Body of pancreas (tissue), 4 donors: ENCODE data around the gene FXR2. TPM values are rescaled to one million over a fixed set of nuclear protein-coding genes. Genes with fewer than 3 reads are reported as not detected.

Experiments
- ATAC-seq: fragments of 150-250 bp; one replicate; pipeline ENCODE4 v1.9.1; 2016
- DNase-seq, 4 donors: peaks; one replicate each; pipeline ENCODE4 v3.0.0-alpha.2; 2019
- H3K27ac ChIP-seq, 4 donors: fragments of 200-600 bp; sonication (generic); 1 replicate in 3 of 4; 2 replicates in 1 of 4; pipeline versions ENCODE4 v1.5.1 to v1.6.1; 2016 to 2019; ENCODE audit warnings: mild to moderate bottlenecking in 1 of 4, mixed read lengths in 1 of 4, moderate library complexity in 1 of 4
- H3K27me3 ChIP-seq, 2 donors: fragments of 200-600 bp; sonication (generic); one replicate each; pipeline ENCODE4 v1.6.0; 2016; ENCODE audit warnings: mild to moderate bottlenecking in 1 of 2
- H3K36me3 ChIP-seq, 2 donors: fragments of 200-600 bp; sonication (generic); replicated peaks in 1 of 2; 2 replicates each; pipeline ENCODE4 v1.5.1; 2016; ENCODE audit warnings: low read depth in 2 of 2; ENCODE audit not compliant: insufficient read depth in 1 of 2
- H3K4me1 ChIP-seq: fragments of 200-600 bp; sonication (generic); one replicate; pipeline ENCODE4 v1.6.0; 2016
- H3K4me3 ChIP-seq, 2 donors: fragments of 200-600 bp; sonication (generic); 1 replicate in 1 of 2; 2 replicates in 1 of 2; pipeline ENCODE4 v1.5.1; 2016 to 2019
- H3K9me3 ChIP-seq, 3 donors: fragments of 200-600 bp; sonication (generic); 1 replicate in 2 of 3; 2 replicates in 1 of 3; pipeline ENCODE4 v1.5.1; 2016
- POLR2A ChIP-seq, 3 donors: fragments of 450-650 bp; IDR thresholded peaks; one replicate each; pipeline ENCODE4 v1.6.1; 2016; ENCODE audit warnings: antibody characterized with exemption in 3 of 3, mild to moderate bottlenecking in 2 of 3
- WGBS, 2 donors: methylation state at CpG; one replicate each; pipeline ENCODE4 v1.1.5; 2017; 5-methylcytosine and 5-hydroxymethylcytosine counted together
- intact Hi-C: fragments of 100-400 bp; cut with DNase I; formaldehyde crosslinking; loops from one replicate; pipeline ENCODE4 v1.15.1; 2023
- total RNA-seq, 2 donors: library from RNA; depleted of rRNA; stranded (reverse); fragments of >200 nt; gene quantifications; one replicate each; pipeline ENCODE4 v1.1.0, GENCODE V29; 2016
- TF ChIP-seq, protein P1 (sequence below), 7 experiments: fragments of 450-650 bp in 4 of 7; fragments of 200-600 bp in 3 of 7; sonication (generic) in 3 of 7; IDR thresholded peaks; one replicate each; pipeline ENCODE4 v1.5.1; 2016 to 2019; ENCODE audit warnings: antibody characterized with exemption in 7 of 7

The FXR2 gene
- total RNA-seq, 2 donors from 2014 or later: 10.2 to 10.9 TPM

DNA sequence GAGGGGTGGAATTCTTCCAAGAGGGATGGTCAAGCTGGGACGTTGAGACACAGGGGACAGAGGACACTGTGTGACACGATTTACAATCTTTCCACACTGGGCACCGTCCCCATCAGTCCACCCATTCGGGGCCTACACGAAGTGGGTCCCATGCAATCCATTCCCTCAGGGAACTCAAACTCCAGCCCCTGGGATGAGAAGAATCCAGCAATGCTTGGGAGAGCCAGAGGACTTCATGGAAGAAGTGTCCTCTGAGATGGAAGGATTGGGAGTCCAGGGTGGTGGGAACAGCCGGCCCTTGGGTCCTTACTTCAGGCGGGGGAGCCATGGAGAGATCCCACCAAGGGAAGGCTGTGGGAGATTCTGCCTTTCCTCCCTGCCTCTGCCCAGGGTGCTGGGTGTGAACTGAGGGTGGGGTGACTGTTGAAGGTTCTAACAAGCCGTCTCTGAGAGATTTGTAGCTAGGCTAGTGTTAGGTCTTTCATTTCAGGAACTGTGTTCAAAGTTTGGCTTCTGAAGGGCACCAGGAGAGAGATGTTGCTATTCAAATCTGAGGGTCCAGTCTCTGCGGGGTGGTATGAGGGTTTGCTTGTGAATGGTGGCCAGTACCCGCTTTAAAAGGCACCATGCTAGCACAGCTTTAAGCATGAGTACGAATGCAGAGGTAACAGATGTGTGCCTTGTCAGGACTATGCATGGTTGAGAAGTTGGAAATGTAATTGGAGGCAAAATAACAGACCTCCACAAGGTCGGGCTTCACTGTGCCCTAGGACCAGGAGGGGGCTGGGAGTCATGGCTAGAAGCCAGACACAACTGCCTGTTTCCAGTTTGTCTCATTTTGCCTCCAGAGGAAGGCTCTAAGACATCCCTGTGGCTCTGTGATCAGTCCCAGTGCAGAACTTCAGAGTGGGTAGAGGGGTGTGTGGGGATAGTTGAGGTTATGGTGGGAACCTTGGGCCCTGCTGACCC, 38.0 kb upstream of the FXR2 start:
- H3K4me3 ChIP-seq: no peak overlapping the region

DNA sequence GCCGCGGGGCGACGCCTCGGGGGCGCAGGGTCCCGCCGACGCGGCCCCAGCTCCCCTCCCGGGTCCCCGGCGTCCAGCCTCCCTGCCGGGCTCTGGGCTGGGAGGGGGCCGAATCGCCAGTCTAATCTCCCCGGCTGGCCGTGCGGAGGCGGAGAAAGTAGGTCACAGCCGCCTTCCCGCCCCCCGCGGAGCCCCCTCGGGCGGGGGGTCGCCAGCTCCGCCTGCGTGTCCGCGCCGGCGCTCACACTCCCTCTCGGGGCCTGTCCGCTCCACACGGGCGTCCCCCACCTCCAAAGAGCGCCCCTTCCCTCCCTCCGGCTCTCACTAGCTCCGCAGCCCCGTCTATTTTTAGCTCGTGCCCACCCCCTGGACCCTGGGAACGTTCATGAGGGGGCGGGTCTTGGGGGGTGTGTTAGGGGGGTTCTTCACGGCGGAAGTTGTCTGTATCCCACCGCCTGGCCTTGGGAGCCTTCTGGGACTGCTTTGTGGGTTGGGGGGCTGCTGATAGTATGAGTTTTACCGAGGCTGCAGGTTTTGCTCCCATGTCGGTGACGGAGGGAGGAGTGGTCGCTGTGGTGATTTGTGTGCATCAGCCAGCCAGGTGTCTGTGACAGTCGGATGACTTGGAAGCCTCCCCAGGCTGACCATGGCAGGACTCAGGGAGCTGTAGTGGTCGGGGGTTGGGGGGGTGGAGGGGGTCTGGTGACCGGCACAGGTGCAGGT, 37.1 kb upstream of the FXR2 start:
- 30 to 60% methylated on average over 4 to 11 of the region's 54 CpGs for WGBS, 2 donors
- Histone ChIP-seq H3K4me3 (no peak overlapping the region), H3K4me1 (peaks cover 21% of the 10 kb centered on the region), H3K27ac (no peak overlapping the region), H3K27me3 (peaks cover 0 to 13% of the 10 kb centered on the region in 2 donors), H3K36me3 (no peaks in the 10 kb centered on the region), H3K9me3 (no peaks in the 10 kb centered on the region)
- intact Hi-C loops: no loop called here
- TF ChIP-seq POLR2A (IDR thresholded peaks at IDR 0.05): no peak
- TF ChIP-seq, protein P1, sequence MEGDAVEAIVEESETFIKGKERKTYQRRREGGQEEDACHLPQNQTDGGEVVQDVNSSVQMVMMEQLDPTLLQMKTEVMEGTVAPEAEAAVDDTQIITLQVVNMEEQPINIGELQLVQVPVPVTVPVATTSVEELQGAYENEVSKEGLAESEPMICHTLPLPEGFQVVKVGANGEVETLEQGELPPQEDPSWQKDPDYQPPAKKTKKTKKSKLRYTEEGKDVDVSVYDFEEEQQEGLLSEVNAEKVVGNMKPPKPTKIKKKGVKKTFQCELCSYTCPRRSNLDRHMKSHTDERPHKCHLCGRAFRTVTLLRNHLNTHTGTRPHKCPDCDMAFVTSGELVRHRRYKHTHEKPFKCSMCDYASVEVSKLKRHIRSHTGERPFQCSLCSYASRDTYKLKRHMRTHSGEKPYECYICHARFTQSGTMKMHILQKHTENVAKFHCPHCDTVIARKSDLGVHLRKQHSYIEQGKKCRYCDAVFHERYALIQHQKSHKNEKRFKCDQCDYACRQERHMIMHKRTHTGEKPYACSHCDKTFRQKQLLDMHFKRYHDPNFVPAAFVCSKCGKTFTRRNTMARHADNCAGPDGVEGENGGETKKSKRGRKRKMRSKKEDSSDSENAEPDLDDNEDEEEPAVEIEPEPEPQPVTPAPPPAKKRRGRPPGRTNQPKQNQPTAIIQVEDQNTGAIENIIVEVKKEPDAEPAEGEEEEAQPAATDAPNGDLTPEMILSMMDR (IDR thresholded peaks at IDR 0.05): no peak
- ATAC-seq (no peak), DNase-seq (peak in 1 of 4 donors; percentile 18)

More for the DNA sequence above, 38.0 kb upstream of the FXR2 start:
- 65 to 66% methylated on average over 12 of the region's 12 CpGs for WGBS, 2 donors
- DNase-seq (no peak), ATAC-seq (no peak)
- no peaks in the 10 kb centered on the region for H3K36me3 ChIP-seq
- no peak for TF ChIP-seq POLR2A (IDR thresholded peaks at IDR 0.05)
- TF ChIP-seq, protein P1 (IDR thresholded peaks at IDR 0.05): no peak
- no peak overlapping the region for H3K27ac ChIP-seq
- H3K4me1 ChIP-seq: peaks cover 21% of the 10 kb centered on the region
- intact Hi-C loops: no loop called here
- no peaks in the 10 kb centered on the region for H3K9me3 ChIP-seq
- peaks cover 0 to 13% of the 10 kb centered on the region in 2 donors for H3K27me3 ChIP-seq

GRCh38 chr17:7651097-7651664, 36.5 kb upstream of the FXR2 start:
- intact Hi-C loops: no loop called here
- H3K27ac ChIP-seq: no peak overlapping the region
- ATAC-seq: no peak

GRCh38 chr17:7650509-7651096, 35.9 kb upstream of the FXR2 start, which contains the start of gene ATP1B2:
Gene ATP1B2, plus strand, starts transcription at chr17:7650926. Its CDS starts 593 bp downstream, at chr17:7651519.
- WGBS, 2 donors: 1 to 2% methylated on average over 14 to 34 of the region's 34 CpGs

More at GRCh38 chr17:7651097-7651664, 36.5 kb upstream of the FXR2 start:
- TF ChIP-seq POLR2A (IDR thresholded peaks at IDR 0.05): no peak
- TF ChIP-seq, protein P1 (IDR thresholded peaks at IDR 0.05): no peak
- no peaks in the 10 kb centered on the region for H3K36me3 ChIP-seq
- no peaks in the 10 kb centered on the region for H3K9me3 ChIP-seq
- H3K4me1 ChIP-seq: peaks cover 21% of the 10 kb centered on the region
- peaks cover 0 to 13% of the 10 kb centered on the region in 2 donors for H3K27me3 ChIP-seq
- WGBS, 2 donors: 2 to 3% methylated on average over 23 to 40 of the region's 45 CpGs
- H3K4me3 ChIP-seq: peak overlapping the region; percentile 10 to 39
- DNase-seq: no peak

More at GRCh38 chr17:7650509-7651096, 35.9 kb upstream of the FXR2 start, which contains the start of gene ATP1B2:
- TF ChIP-seq, protein P1 (IDR thresholded peaks at IDR 0.05): no peak
- peak in 1 of 3 donors; percentile 12 for TF ChIP-seq POLR2A (IDR thresholded peaks at IDR 0.05)
- intact Hi-C loops: no loop called here
- Histone ChIP-seq H3K4me3 (peak within 1 kb of the TSS; percentile 10 to 39), H3K4me1 (peaks cover 21% of the 10 kb centered on the region), H3K27ac (no peak within 1 kb of the TSS), H3K9me3 (no peaks in the 10 kb centered on the region), H3K27me3 (peaks cover 0 to 13% of the 10 kb centered on the region in 2 donors), H3K36me3 (no peaks in the 10 kb centered on the region)
- DNase-seq: peak; percentile 64 to 84 (median 80)
- ATAC-seq: peak; percentile 82
